ENCODE data around the gene FERMT1.

DNA sequence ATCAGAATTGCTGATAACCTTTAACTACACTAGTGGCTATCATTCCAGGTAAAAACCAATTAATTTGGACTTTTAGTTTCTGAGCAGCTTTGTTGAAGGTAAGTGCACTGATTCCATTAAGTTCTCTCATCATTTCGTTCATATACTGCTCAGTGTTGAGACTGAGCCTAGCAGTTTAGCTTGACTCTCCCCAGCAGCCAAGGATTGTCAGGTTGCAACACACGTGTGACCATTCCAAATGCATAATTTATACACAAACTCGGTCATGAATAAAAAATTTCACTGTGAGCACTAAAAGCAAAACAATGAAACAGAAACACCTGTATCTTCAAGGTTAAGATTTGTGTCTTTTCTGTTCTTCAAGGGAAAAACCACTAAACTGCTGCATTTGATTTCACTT is 8.9 kb downstream of the FERMT1 start:
- TF ChIP-seq, protein P1, sequence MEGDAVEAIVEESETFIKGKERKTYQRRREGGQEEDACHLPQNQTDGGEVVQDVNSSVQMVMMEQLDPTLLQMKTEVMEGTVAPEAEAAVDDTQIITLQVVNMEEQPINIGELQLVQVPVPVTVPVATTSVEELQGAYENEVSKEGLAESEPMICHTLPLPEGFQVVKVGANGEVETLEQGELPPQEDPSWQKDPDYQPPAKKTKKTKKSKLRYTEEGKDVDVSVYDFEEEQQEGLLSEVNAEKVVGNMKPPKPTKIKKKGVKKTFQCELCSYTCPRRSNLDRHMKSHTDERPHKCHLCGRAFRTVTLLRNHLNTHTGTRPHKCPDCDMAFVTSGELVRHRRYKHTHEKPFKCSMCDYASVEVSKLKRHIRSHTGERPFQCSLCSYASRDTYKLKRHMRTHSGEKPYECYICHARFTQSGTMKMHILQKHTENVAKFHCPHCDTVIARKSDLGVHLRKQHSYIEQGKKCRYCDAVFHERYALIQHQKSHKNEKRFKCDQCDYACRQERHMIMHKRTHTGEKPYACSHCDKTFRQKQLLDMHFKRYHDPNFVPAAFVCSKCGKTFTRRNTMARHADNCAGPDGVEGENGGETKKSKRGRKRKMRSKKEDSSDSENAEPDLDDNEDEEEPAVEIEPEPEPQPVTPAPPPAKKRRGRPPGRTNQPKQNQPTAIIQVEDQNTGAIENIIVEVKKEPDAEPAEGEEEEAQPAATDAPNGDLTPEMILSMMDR (conservative IDR thresholded peaks at IDR 0.05; ENCODE audit: low read length), result no peak
- TF ChIP-seq EZH2phosphoT487 (IDR thresholded peaks at IDR 0.05; ENCODE audit: borderline replicate concordance, low read depth, low read length), result no peak
